ENCODE data around the gene NAA25. TPM values are rescaled to one million over a fixed set of nuclear protein-coding genes. Genes with fewer than 3 reads are reported as not detected.

Gene NAA25
- total RNA-seq, 6 experiments from 2014 or later, result 9.7 to 11.8 (median 10.8) TPM

GRCh38 chr12:111984820-111985219 is 123.8 kb downstream of the NAA25 start:
- DNase-seq (no peak), ATAC-seq (no peak)
- H3K9me3 ChIP-seq, result no peaks in the 10 kb centered on the region
- H3K4me1 ChIP-seq, result no peaks in the 10 kb centered on the region
- no peak overlapping the region for H3K27ac ChIP-seq
- TF ChIP-seq POLR2A (IDR thresholded peaks at IDR 0.05) (no peak), CTCF (IDR thresholded peaks at IDR 0.05) (no peak)
- no peaks in the 10 kb centered on the region for H3K36me3 ChIP-seq
- H3K4me3 ChIP-seq, result no peak overlapping the region
- WGBS (ENCODE audit: insufficient coverage, low coverage, low lambda C conversion rate, missing lambda C conversion rate), result 94% methylated on average over 2 of the region's 2 CpGs
- no peaks in the 10 kb centered on the region for H3K27me3 ChIP-seq
- intact Hi-C loops (cut with DNase I), result no loop called here

DNA sequence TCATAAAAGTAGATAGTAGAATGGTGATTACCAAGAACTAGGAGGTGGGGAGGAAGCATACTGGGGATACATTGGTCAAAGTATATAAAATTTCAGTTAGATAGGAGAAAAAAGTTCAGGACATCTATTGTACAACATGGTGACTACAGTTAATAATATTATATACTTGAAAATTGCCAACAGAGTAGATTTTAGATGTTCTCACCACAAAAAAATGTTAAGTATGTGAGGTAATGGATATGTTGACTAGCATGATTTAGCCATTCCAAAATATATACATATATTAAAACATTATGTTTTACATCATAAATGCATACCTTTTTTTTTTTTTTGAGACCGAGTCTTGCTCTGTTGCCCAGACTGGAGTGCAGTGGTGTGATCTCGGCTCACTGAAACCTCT is 126.6 kb downstream of the NAA25 start:
- ATAC-seq, result no peak

DNA sequence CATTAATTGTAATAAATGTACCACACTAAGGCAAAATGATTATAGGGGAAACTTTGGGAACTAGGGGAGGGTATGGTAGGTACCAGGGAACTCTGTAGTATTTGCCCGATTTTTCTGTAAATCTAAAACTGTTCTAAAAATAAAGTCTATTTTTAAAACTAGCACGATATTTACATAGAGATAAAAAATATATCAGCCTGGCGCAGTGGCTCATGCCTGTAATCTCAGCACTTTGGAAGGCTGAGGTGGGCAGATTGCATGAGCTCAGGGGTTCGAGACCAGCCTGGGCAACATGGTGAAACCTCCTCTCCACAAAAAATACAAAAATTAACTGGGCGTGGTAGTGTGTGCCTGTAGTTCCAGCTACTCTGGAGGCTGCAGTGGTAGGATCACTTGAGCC is 128.0 kb downstream of the NAA25 start:
- H3K9me3 ChIP-seq, result no peaks in the 10 kb centered on the region
- no peak for TF ChIP-seq CTCF (IDR thresholded peaks at IDR 0.05)
- TF ChIP-seq POLR2A (IDR thresholded peaks at IDR 0.05), result no peak
- no peak for DNase-seq
- H3K36me3 ChIP-seq, result no peaks in the 10 kb centered on the region
- no peak overlapping the region for H3K4me3 ChIP-seq
- no peaks in the 10 kb centered on the region for H3K4me1 ChIP-seq
- intact Hi-C loops (cut with DNase I), result no loop called here
- no peak overlapping the region for H3K27ac ChIP-seq
- ATAC-seq, result no peak
- 84% methylated on average over 5 of the region's 5 CpGs for WGBS (ENCODE audit: insufficient coverage, low coverage, low lambda C conversion rate, missing lambda C conversion rate)
- H3K27me3 ChIP-seq, result no peaks in the 10 kb centered on the region

More for the DNA sequence above, 126.6 kb downstream of the NAA25 start:
- WGBS (ENCODE audit: insufficient coverage, low coverage, low lambda C conversion rate, missing lambda C conversion rate), result 73% methylated on average over 2 of the region's 2 CpGs
- DNase-seq, result no peak
- no peaks in the 10 kb centered on the region for H3K4me1 ChIP-seq
- TF ChIP-seq CTCF (IDR thresholded peaks at IDR 0.05) (no peak), POLR2A (IDR thresholded peaks at IDR 0.05) (no peak)
- no peak overlapping the region for H3K4me3 ChIP-seq
- H3K36me3 ChIP-seq, result no peaks in the 10 kb centered on the region
- no peaks in the 10 kb centered on the region for H3K9me3 ChIP-seq
- H3K27ac ChIP-seq, result no peak overlapping the region
- intact Hi-C loops (cut with DNase I), result no loop called here
- no peaks in the 10 kb centered on the region for H3K27me3 ChIP-seq

DNA sequence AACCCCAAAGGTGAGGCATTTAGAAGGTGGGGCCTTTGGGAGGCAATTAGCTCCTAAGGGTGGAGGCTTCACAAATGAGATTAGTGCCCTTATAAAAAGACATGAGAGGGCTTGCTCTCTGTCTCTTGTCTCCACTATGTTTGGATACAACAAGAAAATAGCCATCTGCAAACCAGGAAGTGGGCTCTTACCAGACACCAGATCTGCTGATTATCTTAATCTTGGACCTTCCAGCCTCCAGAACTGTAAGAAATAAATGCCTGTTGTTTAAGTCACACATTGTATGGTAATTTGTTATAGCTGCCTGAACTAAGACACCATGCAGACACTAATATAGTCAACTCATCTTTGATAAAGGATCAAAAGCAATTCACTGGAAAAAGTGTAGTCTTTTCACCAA is 130.0 kb downstream of the NAA25 start:
- Histone ChIP-seq H3K27me3 (no peaks in the 10 kb centered on the region), H3K4me3 (no peak overlapping the region), H3K27ac (no peak overlapping the region), H3K36me3 (no peaks in the 10 kb centered on the region), H3K4me1 (no peaks in the 10 kb centered on the region), H3K9me3 (no peaks in the 10 kb centered on the region)
- intact Hi-C loops (cut with DNase I), result no loop called here
- no peak for TF ChIP-seq POLR2A (IDR thresholded peaks at IDR 0.05)
- no peak for TF ChIP-seq CTCF (IDR thresholded peaks at IDR 0.05)
- DNase-seq (no peak), ATAC-seq (no peak)

DNA sequence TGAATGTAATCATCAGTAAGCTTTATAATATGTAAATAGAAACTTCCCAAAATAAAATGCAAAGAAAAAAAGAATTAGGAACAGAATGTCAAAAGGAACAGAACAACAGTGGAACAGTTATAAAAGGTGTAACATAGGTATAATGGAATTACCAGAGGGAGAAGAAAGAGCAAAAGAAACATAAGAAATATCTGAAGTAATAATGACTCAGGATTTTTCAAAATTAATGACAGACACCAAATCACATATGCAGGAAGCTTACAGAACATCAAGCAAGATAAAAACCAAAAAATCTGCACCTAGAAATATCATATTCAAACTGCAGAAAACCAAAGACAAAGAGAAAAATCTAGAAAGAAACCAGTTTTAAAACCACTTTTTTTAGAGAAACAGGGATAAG is 131.7 kb downstream of the NAA25 start:
- Histone ChIP-seq H3K4me1 (no peaks in the 10 kb centered on the region), H3K9me3 (no peaks in the 10 kb centered on the region), H3K36me3 (no peaks in the 10 kb centered on the region), H3K4me3 (no peak overlapping the region), H3K27me3 (no peaks in the 10 kb centered on the region), H3K27ac (no peak overlapping the region)
- ATAC-seq (no peak), DNase-seq (no peak)
- intact Hi-C loops (cut with DNase I), result no loop called here
- TF ChIP-seq CTCF (IDR thresholded peaks at IDR 0.05), result no peak
- no peak for TF ChIP-seq POLR2A (IDR thresholded peaks at IDR 0.05)

All from right lobe of liver (tissue), 6 donors.